ENCODE data around the gene FTSJ3.
"Not testable (repeated sequence)": the region's sequence is repeated elsewhere in the genome, so short reads cannot be mapped to it uniquely, and the experiment has no call there.

The FTSJ3 gene

DNA sequence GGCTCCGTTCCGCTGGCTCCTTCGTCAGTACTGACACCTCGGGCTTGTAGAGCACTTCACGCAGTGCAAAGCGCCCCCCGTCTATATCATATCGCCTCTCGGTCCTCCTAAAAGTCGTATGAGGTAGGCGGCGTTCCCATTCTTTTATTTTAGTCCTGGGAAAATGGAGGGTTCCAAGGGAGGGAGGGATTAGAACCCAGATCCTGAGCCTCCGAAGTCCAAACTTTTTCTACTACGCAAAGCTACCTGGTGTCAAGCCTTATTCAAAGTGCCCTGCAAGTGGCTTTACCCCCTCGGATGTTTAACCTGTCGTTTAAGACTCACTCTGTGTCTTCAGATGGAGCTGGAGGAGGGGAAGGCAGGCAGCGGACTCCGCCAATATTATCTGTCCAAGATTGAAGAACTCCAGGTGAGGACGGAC is 348 bp upstream of the FTSJ3 start:
- DNase-seq (ENCODE audit: low spot score): no peak

DNA sequence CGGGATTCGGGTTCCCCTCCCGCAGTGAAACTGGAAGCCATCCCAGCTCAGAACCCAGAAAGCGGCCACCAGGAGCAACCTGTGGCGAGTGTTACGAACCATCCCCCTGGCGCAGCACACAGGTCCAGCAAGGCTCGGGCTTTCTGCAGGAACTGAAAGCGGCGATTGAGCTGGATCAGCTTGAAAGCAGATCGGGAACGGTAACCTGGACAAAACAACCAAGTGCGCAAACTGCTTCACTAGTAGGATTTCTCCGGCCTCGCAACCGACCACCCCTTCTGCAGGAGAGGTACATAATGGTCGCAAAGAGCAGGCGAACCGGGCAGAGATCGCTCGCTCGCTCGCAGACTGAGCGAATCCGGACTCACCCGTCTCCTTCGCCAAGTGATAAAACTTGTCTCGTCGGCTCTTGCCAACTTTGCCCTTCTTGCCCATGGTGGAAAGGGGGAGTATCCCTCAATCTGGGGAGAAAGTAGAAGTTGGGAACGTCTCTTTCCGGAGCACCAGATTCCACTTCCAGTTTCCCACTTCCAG is 928 bp downstream of the FTSJ3 start:
- DNase-seq (ENCODE audit: low spot score): peak; percentile 36

DNA sequence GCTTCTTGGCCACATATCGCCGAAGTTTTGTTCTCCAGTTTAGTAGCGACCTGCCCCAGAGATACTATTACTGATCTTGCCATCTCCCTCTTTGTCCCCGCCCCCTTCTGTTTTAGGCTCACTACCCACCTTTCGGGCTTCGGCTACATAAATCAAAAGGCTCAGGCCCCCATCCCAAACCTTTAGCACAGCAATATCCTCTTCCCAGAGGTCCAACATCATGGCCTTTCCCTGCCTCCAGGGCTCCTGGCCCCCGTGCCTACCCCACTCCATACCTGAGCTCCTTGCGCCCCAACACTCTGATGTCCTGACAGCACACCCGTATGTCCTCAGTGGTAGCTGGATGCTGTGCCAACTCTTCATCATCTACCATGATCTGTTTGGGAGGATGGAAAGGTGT is 3.1 kb downstream of the FTSJ3 start:
- no peak for DNase-seq (ENCODE audit: low spot score)

DNA sequence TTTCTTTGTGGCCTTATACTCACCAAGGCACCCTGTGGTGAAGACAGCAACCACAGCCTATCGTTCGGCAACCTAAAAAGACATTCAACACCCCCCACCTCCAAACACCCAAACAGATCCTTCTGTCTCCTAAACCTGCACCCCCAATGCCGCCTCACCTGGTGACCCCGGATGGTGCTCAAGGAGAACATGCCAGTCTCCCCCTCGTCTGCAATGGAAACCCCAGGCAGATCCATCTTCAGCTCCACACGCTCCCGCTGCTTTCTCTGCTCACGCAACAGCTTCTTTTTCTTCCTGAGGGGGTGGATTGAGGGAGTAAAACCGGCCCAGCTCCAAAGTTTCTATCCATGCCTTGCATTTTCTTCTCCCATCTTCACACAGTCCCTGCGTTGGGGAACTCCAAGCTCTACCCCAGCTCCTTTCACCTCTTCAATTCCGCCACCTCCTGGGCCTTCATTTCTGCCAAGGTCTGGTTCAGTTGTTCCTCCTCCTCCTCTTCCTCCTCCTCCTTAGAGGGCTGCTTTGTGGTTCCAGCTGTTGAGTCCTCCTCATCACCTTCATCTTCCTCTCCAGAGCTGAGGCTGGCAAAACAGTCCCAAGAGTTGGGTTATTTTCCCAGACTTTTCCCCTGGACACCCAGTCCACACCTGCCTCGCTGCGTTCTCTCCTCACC is 3.7 kb downstream of the FTSJ3 start:
- no peak for DNase-seq (ENCODE audit: low spot score)

DNA sequence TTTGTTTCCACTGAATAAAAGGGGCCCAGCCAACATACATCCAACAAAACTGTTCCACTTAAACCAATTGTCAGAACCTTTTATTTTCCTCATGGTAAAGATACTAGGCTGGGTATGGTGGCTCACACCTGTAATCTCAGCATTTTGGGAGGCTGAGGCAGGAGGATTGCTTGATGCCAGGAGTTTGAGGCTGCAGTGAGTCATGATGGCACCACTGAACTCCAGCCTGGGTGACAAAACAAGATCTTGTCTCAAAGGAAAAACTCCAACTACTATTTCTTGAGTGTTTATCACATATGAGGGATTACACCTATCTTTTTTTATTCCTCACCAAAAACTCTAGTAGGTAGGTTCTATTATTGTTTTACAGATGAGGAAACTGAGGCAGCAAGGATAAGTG is 4.9 kb downstream of the FTSJ3 start:
- DNase-seq (ENCODE audit: low spot score): no peak

DNA sequence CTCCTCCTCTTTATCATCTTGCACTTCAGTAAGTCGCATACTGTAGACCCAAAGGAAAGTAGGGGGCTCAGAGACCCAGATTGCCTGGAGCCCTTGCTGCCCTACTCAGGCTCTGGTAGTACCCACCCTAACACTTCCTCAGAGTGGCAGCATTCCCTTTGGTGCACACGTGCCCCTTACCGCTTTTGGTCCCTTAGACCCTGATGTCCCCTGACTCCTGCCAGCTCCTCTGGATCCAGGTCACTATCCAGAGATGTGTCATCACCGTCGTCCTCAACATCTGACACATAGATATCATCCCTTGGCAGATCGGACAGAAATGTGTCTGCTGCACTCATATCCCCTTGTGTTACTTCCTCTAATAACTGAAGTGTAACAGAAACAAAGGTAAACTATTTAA is 5.7 kb downstream of the FTSJ3 start:
- DNase-seq (ENCODE audit: low spot score): no peak

DNA sequence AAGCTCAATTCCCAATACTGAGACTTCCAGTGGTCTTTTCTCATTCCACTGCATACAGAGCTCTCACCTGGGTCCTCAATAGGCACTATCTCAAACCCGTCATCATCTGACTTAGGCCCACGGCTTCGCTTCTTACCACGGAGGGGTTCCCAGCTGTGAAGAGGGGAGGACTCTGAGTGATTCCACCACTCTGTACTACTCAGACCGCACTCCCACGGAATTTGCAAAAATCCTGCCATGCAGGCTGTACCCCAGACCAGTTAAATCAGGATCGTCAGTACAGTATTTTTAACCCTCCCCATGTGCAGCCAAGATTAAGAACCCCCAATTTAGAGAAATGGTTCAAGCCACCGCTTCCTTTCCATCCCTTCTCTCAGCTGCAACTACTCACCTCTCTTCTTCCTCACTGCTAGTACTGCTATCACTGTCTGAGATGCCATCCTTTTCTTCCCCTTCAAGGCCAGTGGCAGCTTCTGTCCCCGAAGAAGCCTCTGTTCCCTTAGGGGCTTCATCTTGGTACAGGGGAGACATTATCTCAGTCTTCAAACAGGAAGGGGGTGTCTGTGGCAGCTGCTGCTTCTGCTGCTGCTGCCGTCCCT is 6.4 kb downstream of the FTSJ3 start:
- no peak for DNase-seq (ENCODE audit: low spot score)

DNA sequence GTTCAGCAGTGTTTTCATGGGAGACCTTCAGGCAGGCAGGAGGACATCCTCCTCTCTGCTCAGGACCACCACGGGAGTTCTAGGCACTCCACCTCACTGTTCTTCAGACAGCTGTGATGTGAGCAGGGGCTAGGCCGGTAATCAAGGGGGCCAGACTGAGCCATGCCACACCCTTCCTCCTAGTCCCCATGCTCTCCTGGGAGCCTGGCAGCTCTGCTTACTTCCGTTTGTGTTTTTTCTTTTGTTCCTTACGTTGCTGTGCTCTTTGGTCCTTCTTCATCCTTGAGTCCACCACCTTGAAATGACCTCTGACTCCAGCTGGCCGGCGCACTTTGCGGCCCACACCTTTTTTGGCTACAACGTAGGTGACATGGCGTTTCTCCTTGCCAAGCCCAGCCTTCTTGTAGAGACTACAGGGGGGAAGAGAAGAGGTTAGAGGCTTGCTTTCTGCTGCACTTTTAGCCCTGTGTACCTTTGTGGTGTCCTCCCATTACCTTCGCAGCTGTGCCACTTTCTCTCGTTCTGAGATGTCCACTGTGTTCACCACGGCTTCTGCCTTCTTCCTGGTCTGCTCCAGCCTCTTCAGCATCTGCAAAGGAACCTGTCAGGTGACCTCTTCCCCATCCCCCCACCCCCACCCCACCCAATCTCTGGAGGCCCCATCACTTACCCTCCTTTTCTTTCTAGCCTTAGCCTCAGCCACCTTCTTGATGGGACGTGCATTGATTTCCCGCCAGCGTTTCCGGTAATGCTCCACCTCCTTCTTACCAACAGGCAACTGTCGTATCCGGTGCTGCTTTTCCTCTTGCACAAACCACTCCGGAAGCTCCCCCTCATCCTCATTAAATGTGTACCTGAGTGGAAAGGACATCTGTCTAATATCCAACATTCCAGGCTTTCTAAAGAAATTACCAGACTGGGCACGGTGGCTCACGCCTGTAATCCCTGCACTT is 7.6 kb downstream of the FTSJ3 start:
- DNase-seq (ENCODE audit: low spot score): no peak

DNA sequence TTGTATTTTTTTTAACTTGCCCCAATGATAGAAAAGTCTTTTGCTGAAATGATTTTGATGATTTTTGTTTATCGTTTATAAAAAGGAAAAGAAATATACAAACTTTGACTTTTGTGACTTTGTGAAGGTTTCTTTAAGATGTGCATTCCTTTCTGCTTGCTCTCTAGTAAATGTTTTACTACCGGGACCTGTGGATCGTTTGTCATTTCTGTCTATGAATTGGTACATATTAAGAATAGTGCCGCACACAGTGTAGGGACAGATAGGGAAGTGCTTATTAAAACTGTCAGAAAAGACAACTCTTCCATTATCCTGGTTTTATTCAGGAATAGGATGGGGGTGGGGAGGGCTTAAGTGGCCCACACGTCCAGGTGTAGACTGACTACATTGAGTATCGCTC is 8.3 kb downstream of the FTSJ3 start:
- DNase-seq (ENCODE audit: low spot score): no peak

DNA sequence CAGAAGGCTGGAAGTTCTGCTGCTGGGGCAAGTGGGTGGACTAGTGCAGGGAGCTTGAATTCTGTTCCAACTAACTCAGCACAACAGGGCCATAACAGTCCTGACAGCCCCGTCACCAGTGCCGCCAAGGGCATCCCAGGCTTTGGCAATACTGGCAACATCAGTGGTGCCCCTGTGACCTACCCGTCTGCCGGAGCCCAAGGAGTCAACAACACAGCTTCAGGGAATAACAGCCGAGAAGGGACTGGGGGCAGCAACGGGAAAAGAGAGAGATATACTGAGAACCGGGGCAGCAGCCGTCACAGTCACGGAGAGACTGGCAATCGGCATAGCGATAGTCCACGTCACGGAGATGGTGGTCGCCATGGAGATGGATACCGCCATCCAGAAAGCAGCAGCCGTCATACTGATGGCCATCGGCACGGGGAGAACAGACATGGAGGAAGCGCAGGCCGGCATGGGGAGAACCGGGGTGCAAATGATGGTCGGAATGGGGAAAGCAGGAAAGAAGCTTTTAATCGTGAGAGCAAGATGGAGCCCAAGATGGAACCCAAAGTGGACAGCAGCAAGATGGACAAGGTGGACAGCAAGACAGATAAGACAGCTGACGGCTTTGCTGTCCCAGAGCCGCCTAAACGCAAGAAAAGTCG is 9.6 kb downstream of the FTSJ3 start:
- DNase-seq (ENCODE audit: low spot score): no peak

DNA sequence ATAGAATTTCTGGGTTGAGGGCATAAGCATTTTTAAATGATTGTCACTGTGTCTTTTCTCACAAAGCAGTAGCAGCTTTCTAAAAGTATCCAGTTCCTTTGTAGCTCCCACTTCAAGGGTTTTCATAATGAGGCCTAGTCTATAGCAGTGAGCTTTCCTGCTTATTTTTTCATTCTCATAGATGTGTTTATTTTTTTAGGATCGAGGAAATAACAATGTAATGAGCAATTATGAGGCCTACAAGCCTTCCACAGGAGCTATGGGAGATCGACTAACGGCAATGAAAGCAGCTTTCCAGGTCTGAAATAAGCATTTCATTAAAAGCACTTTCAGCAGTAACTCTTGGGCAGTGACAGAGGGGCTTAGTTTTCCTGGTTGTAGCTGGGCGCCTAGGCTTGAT is 10.8 kb downstream of the FTSJ3 start:
- DNase-seq (ENCODE audit: low spot score): peak; percentile 22

DNA sequence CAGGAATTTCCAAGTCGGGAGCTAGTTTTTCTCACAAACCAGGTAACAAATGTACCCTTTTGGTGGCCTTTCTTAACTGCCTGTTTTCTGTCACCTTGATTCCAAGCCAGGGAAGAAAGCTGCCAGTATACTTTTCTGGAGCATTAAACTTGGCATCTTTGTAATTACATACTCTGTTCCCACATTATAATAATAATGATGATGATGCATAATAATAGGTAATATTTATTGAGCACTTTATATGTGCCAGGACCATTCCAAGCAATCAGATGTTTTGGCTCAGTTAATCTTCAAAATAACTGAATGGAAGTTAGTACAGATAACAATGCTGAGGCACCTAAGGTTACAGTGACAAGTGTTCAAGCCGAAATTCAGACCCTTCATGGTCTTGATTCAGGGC is 11.3 kb downstream of the FTSJ3 start:
- no peak for DNase-seq (ENCODE audit: low spot score)

DNA sequence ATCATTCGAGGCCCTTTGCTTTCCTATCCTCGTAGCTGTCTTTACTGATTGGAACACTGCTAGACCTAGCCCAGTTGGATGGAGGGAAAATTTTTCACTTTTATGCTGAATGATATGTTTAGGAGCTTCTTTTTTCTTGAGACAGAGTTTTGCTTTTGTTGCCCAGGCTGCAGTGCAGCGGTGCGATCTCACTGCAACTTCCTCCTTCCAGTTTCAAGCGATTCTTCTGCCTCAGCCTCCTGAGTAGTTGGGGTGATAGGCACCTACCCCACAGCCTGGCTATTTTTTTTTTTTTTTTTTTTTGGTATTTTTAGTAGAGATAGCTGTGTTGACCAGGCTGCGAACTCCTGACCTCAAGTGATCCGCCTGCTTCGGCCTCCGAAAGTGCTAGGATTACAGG is 17.5 kb downstream of the FTSJ3 start:
- DNase-seq (ENCODE audit: low spot score): no peak

DNA sequence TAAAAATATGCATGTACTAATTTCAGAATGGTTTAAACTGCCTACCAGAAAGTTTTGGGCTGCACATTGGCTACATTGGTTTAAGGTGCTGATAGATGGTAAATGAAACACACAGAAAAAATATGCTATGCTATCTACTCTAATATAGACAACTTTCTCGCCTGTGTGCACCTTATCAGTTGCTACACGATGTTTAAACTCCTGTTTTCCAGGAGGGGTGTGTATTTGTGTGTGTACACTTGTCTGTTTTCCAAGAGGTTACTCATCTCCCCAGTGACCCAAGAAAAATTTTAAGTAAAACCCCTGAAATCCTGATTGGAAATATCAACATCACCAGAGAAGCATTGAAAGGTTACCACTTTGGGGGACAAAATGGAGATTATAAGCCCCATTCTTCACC is 21.9 kb downstream of the FTSJ3 start:
- no peak for DNase-seq (ENCODE audit: low spot score)

DNA sequence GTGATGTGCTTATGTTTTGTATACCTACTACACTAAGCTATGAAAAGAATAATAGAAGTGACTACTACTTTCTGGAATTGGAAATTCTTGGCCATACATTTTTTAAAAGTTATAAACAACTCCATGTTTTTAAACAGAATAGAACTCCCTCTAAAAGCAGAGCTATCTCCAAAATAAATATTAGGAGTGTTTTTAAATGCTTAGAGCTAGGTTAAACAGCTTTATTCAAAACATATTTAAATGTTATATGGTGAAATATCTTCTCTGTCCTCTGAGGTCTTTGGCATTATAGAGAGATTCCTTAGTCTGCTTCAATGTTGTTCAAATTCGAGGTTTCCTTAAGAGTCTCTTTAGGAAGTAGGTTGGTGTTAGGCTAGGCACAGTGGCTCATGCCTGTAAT is 23.1 kb downstream of the FTSJ3 start:
- no peak for DNase-seq (ENCODE audit: low spot score)

DNA sequence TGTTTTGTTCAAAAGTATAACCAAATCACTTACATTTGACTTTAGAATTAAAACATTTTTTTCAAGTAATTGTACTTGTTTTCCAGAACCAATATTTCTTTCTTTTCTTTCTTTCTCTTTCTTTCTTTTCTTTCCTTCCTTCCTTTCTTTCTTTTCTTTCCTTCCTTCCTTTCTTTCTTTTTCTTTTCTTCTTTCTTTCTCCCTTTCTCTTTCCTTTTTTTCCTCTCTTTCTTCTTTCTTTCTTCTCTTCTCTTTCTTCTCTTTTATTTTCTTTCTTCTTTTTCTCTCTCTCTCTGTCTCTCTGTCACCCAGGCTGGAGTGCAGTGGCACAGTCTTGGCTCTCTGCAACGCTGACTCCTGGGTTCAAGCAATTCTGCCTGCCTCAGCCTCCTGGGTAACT is 26.7 kb downstream of the FTSJ3 start:
- DNase-seq (ENCODE audit: low spot score): no peak

DNA sequence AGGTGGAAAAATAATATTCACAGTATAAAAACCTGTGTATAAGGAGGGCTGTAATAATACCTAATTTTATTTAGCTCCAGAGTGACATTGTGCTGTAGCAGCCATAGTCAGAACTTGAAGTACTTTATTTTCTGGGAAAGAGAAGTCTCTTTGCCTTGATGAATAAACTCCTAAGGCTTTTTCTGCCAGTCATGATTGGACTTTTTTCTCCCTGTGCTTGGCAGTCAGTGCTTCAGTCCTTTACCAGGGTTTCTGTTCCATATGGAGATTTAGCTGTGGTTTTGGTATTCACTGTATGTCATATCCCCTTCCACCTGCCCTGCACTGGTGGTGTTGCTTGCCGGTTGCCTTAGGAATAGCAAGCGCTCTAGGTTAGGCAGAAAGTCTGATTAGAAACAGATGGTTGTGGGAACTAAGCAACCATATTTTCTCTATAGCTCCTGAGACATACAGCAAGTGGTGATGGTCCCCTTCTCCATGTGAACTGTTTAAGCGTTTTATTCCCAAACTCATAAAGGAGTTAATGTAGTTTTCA is 28.8 kb downstream of the FTSJ3 start:
- DNase-seq (ENCODE audit: low spot score): no peak

DNA sequence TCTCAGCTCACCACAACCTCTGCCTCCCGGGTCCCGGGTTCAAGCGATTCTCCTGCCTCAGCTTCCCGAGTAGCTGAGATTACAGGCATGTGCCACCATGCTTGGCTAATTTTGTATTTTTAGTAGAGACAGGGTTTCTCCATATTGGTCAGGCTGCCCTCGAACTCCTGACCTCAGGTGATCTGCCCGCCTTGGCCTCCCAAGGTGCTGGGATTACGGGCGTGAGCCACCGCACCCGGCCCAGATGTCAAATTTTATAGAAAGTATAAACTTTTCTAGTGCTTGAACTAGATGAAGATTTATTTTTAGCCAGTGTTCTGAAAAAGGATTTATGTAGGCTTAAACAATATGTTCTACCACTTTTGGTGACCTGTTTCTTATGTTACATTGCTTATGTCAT is 31.1 kb downstream of the FTSJ3 start:
- not testable (repeated sequence) for DNase-seq (ENCODE audit: low spot score)

DNA sequence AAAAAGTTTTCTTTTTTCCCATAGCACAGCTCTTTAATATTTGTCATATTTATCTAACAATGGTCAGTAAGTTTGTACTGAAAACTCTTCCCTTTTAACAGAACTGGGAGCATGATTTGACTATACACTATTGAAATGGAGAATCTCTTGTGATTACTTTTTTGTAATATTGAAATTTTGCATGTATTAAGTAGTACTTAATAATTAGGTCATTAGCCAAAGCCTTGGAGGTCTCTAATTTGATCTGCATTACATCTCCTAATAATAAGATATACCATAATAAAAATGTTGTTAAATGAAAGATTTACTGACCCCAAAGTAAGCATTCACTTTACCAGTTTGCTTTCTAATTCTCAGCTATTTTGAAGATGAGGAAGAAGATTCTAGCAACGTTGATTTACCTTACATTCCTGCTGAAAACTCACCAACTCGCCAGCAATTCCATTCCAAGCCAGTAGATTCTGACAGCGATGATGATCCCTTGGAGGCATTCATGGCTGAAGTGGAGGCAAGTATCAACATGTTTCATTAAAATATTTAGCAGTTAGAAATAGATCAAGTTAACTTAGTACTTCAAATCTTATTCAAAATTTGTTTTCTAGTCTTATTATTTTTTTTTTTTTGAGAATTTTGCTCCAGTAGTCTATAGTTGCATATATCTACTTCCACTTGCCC is 35.3 kb downstream of the FTSJ3 start:
- DNase-seq (ENCODE audit: low spot score): no peak

DNA sequence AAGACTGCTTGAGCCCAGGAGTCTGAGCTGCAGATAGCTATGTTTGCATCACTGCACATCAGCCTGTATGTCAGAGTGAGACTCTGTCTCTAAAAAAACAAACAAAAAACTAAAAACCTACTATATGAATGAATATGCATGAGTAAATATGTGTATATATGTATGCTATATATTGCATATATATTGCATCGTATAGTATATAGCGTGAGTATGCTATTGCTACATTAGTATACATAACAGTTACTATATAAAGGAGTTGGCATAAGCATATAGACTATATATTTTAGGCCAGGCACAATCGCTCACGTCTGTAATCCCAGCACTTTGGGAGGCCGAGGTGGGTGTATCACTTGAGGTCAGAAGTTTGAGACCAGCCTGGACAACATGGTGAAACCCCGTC is 37.4 kb downstream of the FTSJ3 start:
- DNase-seq (ENCODE audit: low spot score): no peak

DNA sequence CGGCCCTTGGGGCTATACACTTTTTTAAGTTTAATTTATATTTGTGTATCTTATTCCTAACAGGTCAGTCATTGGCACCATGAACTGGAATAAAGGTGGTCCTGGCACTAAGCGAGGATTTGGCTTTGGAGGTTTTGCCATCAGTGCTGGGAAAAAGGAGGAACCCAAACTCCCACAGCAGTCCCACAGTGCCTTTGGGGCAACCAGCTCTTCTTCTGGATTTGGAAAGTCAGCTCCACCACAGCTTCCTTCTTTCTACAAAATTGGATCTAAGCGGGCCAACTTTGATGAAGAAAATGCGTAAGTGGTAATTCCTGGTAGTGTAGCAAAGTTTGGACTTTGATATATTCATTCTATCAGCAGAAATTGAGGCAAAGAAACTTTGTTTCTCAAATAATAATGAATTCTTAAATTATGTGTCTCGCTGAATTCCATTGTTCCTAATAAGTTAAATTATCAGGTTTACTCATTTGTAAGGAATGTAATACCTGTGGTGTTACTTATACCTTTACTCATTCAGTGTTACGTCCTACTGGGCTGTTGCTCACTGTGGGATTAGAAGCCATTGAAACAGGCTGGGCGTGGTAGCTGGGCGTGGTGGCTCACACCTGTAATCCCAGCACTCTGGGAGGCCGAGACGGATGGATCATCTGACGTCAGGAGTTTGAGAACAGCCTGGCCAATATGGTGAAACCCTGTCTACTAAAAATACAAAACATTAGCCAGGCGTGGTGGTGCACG is 40.3 kb downstream of the FTSJ3 start:
- no peak for DNase-seq (ENCODE audit: low spot score)

Data from AG08396 (cell line).